ENCODE measurements around the gene KCNN3.

- TF ChIP-seq CTCF (IDR thresholded peaks at IDR 0.05; ENCODE audit: poor library complexity, severe bottlenecking) (no peak), EP300 (conservative IDR thresholded peaks at IDR 0.05; ENCODE audit: poor library complexity, severe bottlenecking) (no peak), EZH2 (IDR thresholded peaks at IDR 0.05; ENCODE audit: borderline replicate concordance, insufficient read depth, low read length, poor library complexity, severe bottlenecking) (no peak), TAF1 (IDR thresholded peaks at IDR 0.05; ENCODE audit: low read depth) (no peak), RAD21 (conservative IDR thresholded peaks at IDR 0.05) (no peak)
Measured at GRCh38 chr1:154726443-154726842, 143.6 kb downstream of the KCNN3 start.
